HG02884 (cell line): ENCODE measurements around the gene PROCA1.
A peak's percentile ranks its signal among the peaks of the same experiment; 100 is the strongest.

Experiments used
- ATAC-seq: cut with Tn5 transposase; IDR thresholded peaks from one replicate; pipeline ENCODE4 v1.9.1; 2021; ENCODE audit warnings: mild to moderate bottlenecking, moderate library complexity; ENCODE audit not compliant: unreplicated experiment

Gene PROCA1

GRCh38 chr17:28712705-28713415 lies 1.2 kb upstream of the PROCA1 start:
- no peak for ATAC-seq

GRCh38 chr17:28712032-28712704 lies 480 bp upstream of the PROCA1 start:
- ATAC-seq: no peak

GRCh38 chr17:28710861-28711722 lies 596 bp downstream of the PROCA1 start:
- peak; percentile 82 for ATAC-seq

GRCh38 chr17:28707339-28707720 lies 4.4 kb downstream of the PROCA1 start:
- no peak for ATAC-seq

GRCh38 chr17:28706471-28707338 lies 5.0 kb downstream of the PROCA1 start:
- ATAC-seq: no peak

GRCh38 chr17:28705728-28706334 lies 5.9 kb downstream of the PROCA1 start:
- ATAC-seq: no peak

GRCh38 chr17:28705074-28705659 lies 6.5 kb downstream of the PROCA1 start:
- ATAC-seq: no peak

- ATAC-seq: no peak
These were observed 7.3 kb downstream of the PROCA1 start for GRCh38 chr17:28704219-28704858.

GRCh38 chr17:28703552-28704218 lies 8.0 kb downstream of the PROCA1 start:
- ATAC-seq: no peak

- no peak for ATAC-seq
These were observed 8.9 kb downstream of the PROCA1 start for GRCh38 chr17:28702752-28703150.

- no peak for ATAC-seq
These were observed 9.5 kb downstream of the PROCA1 start for GRCh38 chr17:28702026-28702751.

GRCh38 chr17:28700830-28701492 lies 10.7 kb downstream of the PROCA1 start:
- no peak for ATAC-seq

- no peak for ATAC-seq
These were observed 11.4 kb downstream of the PROCA1 start for GRCh38 chr17:28700278-28700677.

GRCh38 chr17:28698253-28698941 lies 13.3 kb downstream of the PROCA1 start:
- no peak for ATAC-seq

- no peak for ATAC-seq
These were observed 17.8 kb downstream of the PROCA1 start for GRCh38 chr17:28693869-28694268.

GRCh38 chr17:28689011-28689410 lies 22.7 kb downstream of the PROCA1 start:
- no peak for ATAC-seq

- ATAC-seq: no peak
These were observed 23.2 kb downstream of the PROCA1 start for GRCh38 chr17:28688481-28688880.
